ENCODE measurements around the gene FUT2. TPM values are rescaled to one million over a fixed set of nuclear protein-coding genes. Genes with fewer than 3 reads are reported as not detected.

The FUT2 gene
- total RNA-seq, 2 experiments from 2014 or later: not detected

DNA sequence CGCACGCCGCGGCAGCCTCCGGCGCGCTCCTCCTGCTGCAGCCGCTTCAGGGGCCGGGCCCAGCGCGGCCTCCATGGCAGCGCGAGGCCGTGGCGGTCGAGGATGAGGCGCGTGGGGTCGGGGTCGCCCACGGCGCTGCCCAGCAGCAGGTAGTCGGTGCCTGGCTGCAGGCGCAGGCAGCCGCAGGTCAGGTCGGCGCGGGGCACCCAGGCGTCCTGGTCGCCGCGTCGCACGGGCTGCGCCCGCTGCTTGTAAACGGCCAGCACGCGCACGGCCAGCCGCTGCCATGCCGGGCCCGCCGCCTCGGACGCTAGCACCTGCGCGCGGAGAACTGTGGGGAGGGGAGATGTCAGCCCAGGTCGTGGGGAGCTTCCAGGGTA lies 34.1 kb upstream of the FUT2 start:
- DNase-seq: no peak
- Mint-ChIP-seq H3K4me3 (no peak overlapping the region), H3K27ac (no peak overlapping the region), H3K27me3 (no peaks in the 10 kb centered on the region), H3K9me3 (no peaks in the 10 kb centered on the region), H3K36me3 (ENCODE audit: low read depth) (no peaks in the 10 kb centered on the region), H3K4me1 (ENCODE audit: low read depth) (peaks cover 9% of the 10 kb centered on the region)
- Histone ChIP-seq H3K9me3 (ENCODE audit: control insufficient read depth in 1 of 2, insufficient read depth in 1 of 2, low read length in 2 of 2) (no peaks in the 10 kb centered on the region), H3K27me3 (ENCODE audit: control insufficient read depth in 1 of 2, insufficient read depth in 2 of 2, low read length in 2 of 2) (no peaks in the 10 kb centered on the region), H3K36me3 (ENCODE audit: insufficient read depth, low read length) (no peaks in the 10 kb centered on the region), H3K4me3 (ENCODE audit: low read length) (no peak overlapping the region), H3K4me1 (ENCODE audit: insufficient read depth, low read length) (peaks cover 16% of the 10 kb centered on the region), H3K27ac (ENCODE audit: low read depth in 1 of 2, low read length in 2 of 2) (no peak overlapping the region)
- TF ChIP-seq, protein P1, sequence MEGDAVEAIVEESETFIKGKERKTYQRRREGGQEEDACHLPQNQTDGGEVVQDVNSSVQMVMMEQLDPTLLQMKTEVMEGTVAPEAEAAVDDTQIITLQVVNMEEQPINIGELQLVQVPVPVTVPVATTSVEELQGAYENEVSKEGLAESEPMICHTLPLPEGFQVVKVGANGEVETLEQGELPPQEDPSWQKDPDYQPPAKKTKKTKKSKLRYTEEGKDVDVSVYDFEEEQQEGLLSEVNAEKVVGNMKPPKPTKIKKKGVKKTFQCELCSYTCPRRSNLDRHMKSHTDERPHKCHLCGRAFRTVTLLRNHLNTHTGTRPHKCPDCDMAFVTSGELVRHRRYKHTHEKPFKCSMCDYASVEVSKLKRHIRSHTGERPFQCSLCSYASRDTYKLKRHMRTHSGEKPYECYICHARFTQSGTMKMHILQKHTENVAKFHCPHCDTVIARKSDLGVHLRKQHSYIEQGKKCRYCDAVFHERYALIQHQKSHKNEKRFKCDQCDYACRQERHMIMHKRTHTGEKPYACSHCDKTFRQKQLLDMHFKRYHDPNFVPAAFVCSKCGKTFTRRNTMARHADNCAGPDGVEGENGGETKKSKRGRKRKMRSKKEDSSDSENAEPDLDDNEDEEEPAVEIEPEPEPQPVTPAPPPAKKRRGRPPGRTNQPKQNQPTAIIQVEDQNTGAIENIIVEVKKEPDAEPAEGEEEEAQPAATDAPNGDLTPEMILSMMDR (IDR thresholded peaks at IDR 0.05): no peak
- no peak for ATAC-seq (ENCODE audit: poor library complexity)
- ChIA-PET POLR2A (interaction anchor here (1.0 kb wide), 2 partner anchors 15 to 28 kb away, joined by 3 to 4 read pairs; partner anchors contain the start of gene CA11), CTCF (interaction anchor here (0.9 kb wide), 1 partner anchor 15 kb away, joined by 4 read pairs; the partner anchor contains the start of gene CA11)
- intact Hi-C loops (cut with DNase I, micrococcal nuclease): loop anchor here (1.0 to 5.0 kb wide), 3 partner anchors 12 to 51 kb away; partner anchors contain the start of gene CA11 (in 1 of the 2)

DNA sequence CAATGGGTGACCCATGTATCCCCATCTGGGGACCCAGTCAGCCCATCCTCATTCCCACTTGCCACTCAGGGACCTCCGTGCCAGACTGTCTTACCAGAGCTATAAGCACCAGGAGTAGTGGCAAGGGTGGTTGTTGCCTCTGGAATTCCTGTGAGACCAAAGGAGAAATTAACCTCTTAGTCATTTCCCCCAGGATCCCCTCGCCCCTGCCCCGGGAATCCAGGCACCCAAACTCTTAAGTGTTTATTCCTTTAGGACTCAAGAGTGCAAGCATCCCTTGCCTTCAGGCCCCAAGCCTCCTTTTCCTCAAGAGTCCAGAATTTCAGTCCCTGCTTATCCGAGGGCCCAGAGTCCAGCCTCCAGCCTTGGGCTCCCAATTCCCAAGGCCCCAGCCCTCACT lies 32.1 kb upstream of the FUT2 start:
- Mint-ChIP-seq H3K36me3 (ENCODE audit: low read depth) (no peaks in the 10 kb centered on the region), H3K27me3 (no peaks in the 10 kb centered on the region), H3K4me3 (no peak overlapping the region), H3K4me1 (ENCODE audit: low read depth) (peaks cover 9% of the 10 kb centered on the region), H3K27ac (no peak overlapping the region), H3K9me3 (no peaks in the 10 kb centered on the region)
- no peak for DNase-seq
- peaks cover 16% of the 10 kb centered on the region for H3K4me1 ChIP-seq (ENCODE audit: insufficient read depth, low read length)
- ChIA-PET CTCF (no interaction called here), POLR2A (no interaction called here)
- H3K27ac ChIP-seq (ENCODE audit: low read depth in 1 of 2, low read length in 2 of 2): no peak overlapping the region
- H3K36me3 ChIP-seq (ENCODE audit: insufficient read depth, low read length): no peaks in the 10 kb centered on the region
- no peak for ATAC-seq (ENCODE audit: poor library complexity)
- no peak overlapping the region for H3K4me3 ChIP-seq (ENCODE audit: low read length)
- no peaks in the 10 kb centered on the region for H3K27me3 ChIP-seq (ENCODE audit: control insufficient read depth in 1 of 2, insufficient read depth in 2 of 2, low read length in 2 of 2)
- TF ChIP-seq, protein P1 (IDR thresholded peaks at IDR 0.05): no peak
- H3K9me3 ChIP-seq (ENCODE audit: control insufficient read depth in 1 of 2, insufficient read depth in 1 of 2, low read length in 2 of 2): no peaks in the 10 kb centered on the region
- intact Hi-C loops (cut with DNase I, micrococcal nuclease): loop anchor here in 1 of 2 experiments (5.0 kb wide), 1 partner anchor 49 kb away; no protein-coding TSS in a partner anchor

DNA sequence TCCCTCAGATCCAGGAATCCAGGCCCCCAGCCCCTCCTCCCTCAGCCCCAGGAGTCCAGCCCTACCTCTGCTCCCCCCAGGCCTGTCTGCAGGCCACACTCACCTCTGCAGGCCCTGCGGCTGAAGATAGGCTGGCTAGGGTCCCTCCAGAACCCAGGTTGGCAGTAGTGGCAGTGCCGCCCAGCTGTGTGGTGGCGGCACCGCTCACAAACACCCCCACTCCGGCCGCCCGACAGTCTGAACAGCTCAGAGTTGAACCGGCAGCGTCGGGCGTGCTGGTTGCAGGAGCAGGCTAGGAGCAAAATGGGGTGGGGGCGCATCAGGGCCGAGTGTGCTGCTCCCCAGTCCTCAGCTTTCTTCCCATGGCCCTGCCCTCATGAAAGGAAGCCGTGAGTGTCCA lies 31.3 kb upstream of the FUT2 start:
- H3K36me3 ChIP-seq (ENCODE audit: insufficient read depth, low read length): no peaks in the 10 kb centered on the region
- H3K9me3 ChIP-seq (ENCODE audit: control insufficient read depth in 1 of 2, insufficient read depth in 1 of 2, low read length in 2 of 2): no peaks in the 10 kb centered on the region
- no peaks in the 10 kb centered on the region for H3K27me3 Mint-ChIP-seq
- no peaks in the 10 kb centered on the region for H3K9me3 Mint-ChIP-seq
- intact Hi-C loops (cut with DNase I, micrococcal nuclease): loop anchor here in 1 of 2 experiments (5.0 kb wide), 1 partner anchor 48 kb away; no protein-coding TSS in a partner anchor
- H3K36me3 Mint-ChIP-seq (ENCODE audit: low read depth): no peaks in the 10 kb centered on the region
- no peak overlapping the region for H3K27ac ChIP-seq (ENCODE audit: low read depth in 1 of 2, low read length in 2 of 2)
- H3K4me3 Mint-ChIP-seq: no peak overlapping the region
- no peak overlapping the region for H3K4me3 ChIP-seq (ENCODE audit: low read length)
- peaks cover 9% of the 10 kb centered on the region for H3K4me1 Mint-ChIP-seq (ENCODE audit: low read depth)
- H3K27ac Mint-ChIP-seq: no peak overlapping the region
- CTCF ChIA-PET: no interaction called here
- POLR2A ChIA-PET: no interaction called here
- H3K27me3 ChIP-seq (ENCODE audit: control insufficient read depth in 1 of 2, insufficient read depth in 2 of 2, low read length in 2 of 2): no peaks in the 10 kb centered on the region
- DNase-seq (no peak), ATAC-seq (ENCODE audit: poor library complexity) (no peak)
- TF ChIP-seq, protein P1 (IDR thresholded peaks at IDR 0.05): no peak
- peaks cover 16% of the 10 kb centered on the region for H3K4me1 ChIP-seq (ENCODE audit: insufficient read depth, low read length)
